PC-3 (cell line): ENCODE measurements around the gene PRH2. TPM values are rescaled to one million over a fixed set of nuclear protein-coding genes. Genes with fewer than 3 reads are reported as not detected.

Experiments used
- ATAC-seq: fragments of 200-7000 bp; cut with Tn5 transposase; 2 replicates; pipeline ENCODE4 v1.9.1; 2020; ENCODE audit warnings: mild to moderate bottlenecking, moderate library complexity
- BruUV-seq: library from RNA; stranded (reverse); fragments of 400-500 nt; replicated peaks from 2 replicates; lab custom pipeline; 2021; lab: Mats Ljungman, UMichigan
- CTCF ChIA-PET: fragments of 300-600 bp; sonication (Branson Sonifier 250); formaldehyde crosslinking; loops from one replicate; lab custom pipeline; 2022; ENCODE audit warnings: antibody characterized with exemption; lab: Charles Lee
- POLR2A ChIA-PET: fragments of 300-600 bp; sonication (Branson Sonifier 250); formaldehyde crosslinking; loops from one replicate; lab custom pipeline; 2022; ENCODE audit warnings: antibody characterized with exemption; ENCODE audit not compliant: unreplicated experiment; lab: Charles Lee
- DNase-seq: peaks from one replicate; pipeline ENCODE4 v3.0.0-alpha.2; 2015
- H2AFZ ChIP-seq: fragments of 300-600 bp; sonication (generic); 2 replicates; pipeline ENCODE4 v1.6.0; 2016; ENCODE audit warnings: antibody characterized with exemption, low read length
- H3F3A ChIP-seq: fragments of 300-600 bp; sonication (generic); one replicate; pipeline ENCODE4 v1.6.0; 2017; ENCODE audit warnings: antibody characterized with exemption, low read length, control low read depth, mild to moderate bottlenecking; ENCODE audit not compliant: unreplicated experiment
- H3K27ac ChIP-seq: fragments of 300-600 bp; sonication (generic); 2 replicates; pipeline ENCODE4 v1.5.1; 2016; ENCODE audit warnings: mild to moderate bottlenecking, low read length
- H3K27me3 ChIP-seq: fragments of 300-600 bp; sonication (generic); 2 replicates; pipeline ENCODE4 v1.6.1; 2016; ENCODE audit warnings: low read length, mixed read lengths
- H3K36me3 ChIP-seq: fragments of 300-600 bp; sonication (generic); 2 replicates; pipeline ENCODE4 v1.6.1; 2016; ENCODE audit warnings: low read depth, mixed run types, low read length, mixed read lengths
- H3K4me1 ChIP-seq: fragments of 300-600 bp; sonication (generic); 2 replicates; pipeline ENCODE4 v1.5.1; 2016; ENCODE audit warnings: low read length; ENCODE audit not compliant: insufficient read depth
- H3K4me2 ChIP-seq: fragments of 300-600 bp; sonication (generic); 2 replicates; pipeline ENCODE4 v1.6.0; 2016; ENCODE audit warnings: low read length
- H3K4me3 ChIP-seq: fragments of 300-600 bp; sonication (generic); 2 replicates; pipeline ENCODE4 v1.5.1; 2016; ENCODE audit warnings: mild to moderate bottlenecking, low read length, mixed read lengths
- H3K79me2 ChIP-seq: fragments of 300-600 bp; sonication (generic); 2 replicates; pipeline ENCODE4 v1.6.1; 2017; ENCODE audit warnings: low read length, mixed read lengths
- H3K9ac ChIP-seq: fragments of 300-600 bp; sonication (generic); 2 replicates; pipeline ENCODE4 v1.6.0; 2016; ENCODE audit warnings: mild to moderate bottlenecking, low read length
- H3K9me2 ChIP-seq: fragments of 300-600 bp; sonication (generic); replicated peaks from 2 replicates; pipeline ENCODE4 v1.6.1; 2016; ENCODE audit warnings: mixed run types, low read length, mixed read lengths
- H3K9me3 ChIP-seq: fragments of 300-600 bp; sonication (generic); 2 replicates; pipeline ENCODE4 v1.6.1; 2016; ENCODE audit warnings: low read length, mixed read lengths
- H4K20me1 ChIP-seq: fragments of 300-600 bp; sonication (generic); 2 replicates; pipeline ENCODE4 v1.6.1; 2016; ENCODE audit warnings: low read length, mixed read lengths
- EZH2 ChIP-seq: fragments of 300-600 bp; sonication (generic); IDR thresholded peaks from one replicate; pipeline ENCODE4 v1.6.1; 2017; ENCODE audit warnings: antibody characterized with exemption, mild to moderate bottlenecking, low read length; ENCODE audit not compliant: unreplicated experiment
- EZH2phosphoT487 ChIP-seq: fragments of 300-600 bp; sonication (generic); IDR thresholded peaks from 2 replicates; pipeline ENCODE4 v1.6.1; 2018; ENCODE audit warnings: mild to moderate bottlenecking, antibody characterized with exemption, low read length, borderline replicate concordance
- intact Hi-C: fragments of 100-400 bp; cut with micrococcal nuclease; formaldehyde crosslinking; loops from 2 replicates; pipeline ENCODE4 v1.9.0; 2023
- total RNA-seq: library from RNA; depleted of rRNA; stranded (reverse); fragments of >200 nt; gene quantifications from 2 replicates; pipeline ENCODE4 v1.2.3, GENCODE V29; 2014
- TF ChIP-seq, protein P1 (sequence below): fragments of 300-600 bp; sonication (generic); conservative IDR thresholded peaks from 2 replicates; pipeline ENCODE4 v1.5.1; 2017; ENCODE audit warnings: antibody characterized with exemption, low read depth, mild to moderate bottlenecking, low read length

PRH2 gene
- total RNA-seq, 1 experiment from 2014 or later, result not detected

DNA sequence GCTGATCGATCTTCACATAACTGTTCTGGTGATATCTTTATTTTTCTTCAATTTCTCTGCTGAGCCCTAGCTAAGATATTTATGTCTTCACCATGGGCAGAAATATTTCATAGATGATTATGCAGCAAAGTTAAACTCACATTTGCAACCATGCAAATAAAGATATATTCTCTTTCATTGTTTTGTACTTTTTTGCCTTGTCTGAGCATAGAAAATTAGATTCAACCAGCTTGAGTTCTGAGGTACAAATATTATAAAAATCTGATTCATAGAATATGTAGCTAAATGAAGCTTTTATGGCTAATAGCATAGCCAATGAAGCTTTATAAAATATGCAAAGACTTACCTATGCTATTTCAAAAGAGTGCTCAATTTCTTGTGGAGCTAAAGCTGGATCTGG, 19.6 kb upstream of the PRH2 start, which contains the start of gene TAS2R13:
Gene TAS2R13 (minus strand): TSS at position 101 of the 400 bp plus-strand sequence. CDS start 264 bp downstream, outside the sequence.
- CTCF ChIA-PET, result no interaction called here
- Histone ChIP-seq H3K9me3 (no peaks in the 10 kb centered on the region), H3F3A (no peaks in the 10 kb centered on the region), H3K9me2 (no peaks in the 10 kb centered on the region), H3K4me1 (no peaks in the 10 kb centered on the region), H3K27ac (no peak within 1 kb of the TSS), H3K9ac (no peak within 1 kb of the TSS), H3K79me2 (no peaks in the 10 kb centered on the region), H4K20me1 (no peaks in the 10 kb centered on the region), H3K4me2 (no peak within 1 kb of the TSS), H3K27me3 (no peaks in the 10 kb centered on the region), H2AFZ (no peak within 1 kb of the TSS), H3K36me3 (no peaks in the 10 kb centered on the region), H3K4me3 (no peak within 1 kb of the TSS)
- POLR2A ChIA-PET, result no interaction called here
- TF ChIP-seq EZH2phosphoT487 (no peak), EZH2 (no peak)
- TF ChIP-seq, protein P1, sequence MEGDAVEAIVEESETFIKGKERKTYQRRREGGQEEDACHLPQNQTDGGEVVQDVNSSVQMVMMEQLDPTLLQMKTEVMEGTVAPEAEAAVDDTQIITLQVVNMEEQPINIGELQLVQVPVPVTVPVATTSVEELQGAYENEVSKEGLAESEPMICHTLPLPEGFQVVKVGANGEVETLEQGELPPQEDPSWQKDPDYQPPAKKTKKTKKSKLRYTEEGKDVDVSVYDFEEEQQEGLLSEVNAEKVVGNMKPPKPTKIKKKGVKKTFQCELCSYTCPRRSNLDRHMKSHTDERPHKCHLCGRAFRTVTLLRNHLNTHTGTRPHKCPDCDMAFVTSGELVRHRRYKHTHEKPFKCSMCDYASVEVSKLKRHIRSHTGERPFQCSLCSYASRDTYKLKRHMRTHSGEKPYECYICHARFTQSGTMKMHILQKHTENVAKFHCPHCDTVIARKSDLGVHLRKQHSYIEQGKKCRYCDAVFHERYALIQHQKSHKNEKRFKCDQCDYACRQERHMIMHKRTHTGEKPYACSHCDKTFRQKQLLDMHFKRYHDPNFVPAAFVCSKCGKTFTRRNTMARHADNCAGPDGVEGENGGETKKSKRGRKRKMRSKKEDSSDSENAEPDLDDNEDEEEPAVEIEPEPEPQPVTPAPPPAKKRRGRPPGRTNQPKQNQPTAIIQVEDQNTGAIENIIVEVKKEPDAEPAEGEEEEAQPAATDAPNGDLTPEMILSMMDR, result no peak
- intact Hi-C loops, result no loop called here
- ATAC-seq, result no peak
- BruUV-seq, result no TSS peak
- no peak for DNase-seq

DNA sequence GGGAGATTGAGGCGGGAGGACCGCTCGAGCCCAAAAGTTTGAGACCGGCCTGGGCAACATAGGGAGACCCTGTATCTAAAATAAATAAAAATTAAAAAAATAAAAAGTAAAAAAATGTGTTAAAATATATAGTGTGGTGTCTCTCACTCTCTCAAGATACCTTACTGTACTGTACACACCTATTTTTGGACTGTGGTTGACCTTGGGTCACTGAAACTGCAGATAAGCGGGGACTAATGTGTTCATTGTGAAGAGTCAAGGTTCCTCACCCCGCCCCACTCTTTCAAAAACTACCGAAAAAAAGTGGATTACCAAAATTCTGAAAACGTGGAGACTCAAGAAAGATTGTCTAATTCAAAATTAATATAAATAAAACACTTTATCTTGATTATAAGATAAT, 18.7 kb upstream of the PRH2 start:
- no peaks in the 10 kb centered on the region for H3K27me3 ChIP-seq
- POLR2A ChIA-PET, result no interaction called here
- no peaks in the 10 kb centered on the region for H3K36me3 ChIP-seq
- H2AFZ ChIP-seq, result no peak overlapping the region
- H3K9me3 ChIP-seq, result no peaks in the 10 kb centered on the region
- H3K27ac ChIP-seq, result no peak overlapping the region
- H3K9me2 ChIP-seq, result no peaks in the 10 kb centered on the region
- CTCF ChIA-PET, result interaction anchor here (0.6 kb wide), 1 partner anchor 289 kb away, joined by 3 read pairs; no protein-coding TSS in a partner anchor
- BruUV-seq, result no TSS peak
- no peak for DNase-seq
- no peaks in the 10 kb centered on the region for H3K4me1 ChIP-seq
- H3K79me2 ChIP-seq, result no peaks in the 10 kb centered on the region
- ATAC-seq, result no peak
- H3F3A ChIP-seq, result no peaks in the 10 kb centered on the region
- H3K9ac ChIP-seq, result no peak overlapping the region
- H3K4me3 ChIP-seq, result no peak overlapping the region
- no peak overlapping the region for H3K4me2 ChIP-seq
- TF ChIP-seq, protein P1, result no peak
- no peaks in the 10 kb centered on the region for H4K20me1 ChIP-seq
- intact Hi-C loops, result no loop called here

DNA sequence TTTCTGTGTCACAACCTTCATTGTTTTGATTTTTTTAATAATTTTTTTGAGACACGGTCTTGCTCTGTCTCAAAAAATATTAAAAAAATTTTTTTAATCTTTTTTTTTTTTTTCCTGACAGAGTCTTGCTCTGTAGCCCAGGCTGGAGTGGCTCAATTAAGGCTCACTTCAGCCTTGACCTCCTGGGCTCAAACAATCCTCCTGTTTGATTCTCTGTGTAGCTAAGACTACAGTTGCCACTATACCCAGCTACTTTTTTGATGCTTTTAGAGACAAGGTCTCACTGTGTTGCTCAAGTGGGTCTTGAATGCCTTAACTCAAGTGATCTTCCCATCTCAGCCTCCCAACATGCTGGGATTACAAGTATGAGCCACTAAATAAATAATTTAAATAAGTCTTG, 9.2 kb upstream of the PRH2 start:
- H3K4me3 ChIP-seq, result no peak overlapping the region
- no peak overlapping the region for H3K4me2 ChIP-seq
- no peaks in the 10 kb centered on the region for H3F3A ChIP-seq
- ATAC-seq, result no peak
- no peaks in the 10 kb centered on the region for H3K9me3 ChIP-seq
- no peak overlapping the region for H3K27ac ChIP-seq
- no peaks in the 10 kb centered on the region for H3K9me2 ChIP-seq
- no peaks in the 10 kb centered on the region for H3K4me1 ChIP-seq
- BruUV-seq, result no TSS peak
- ChIA-PET POLR2A (no interaction called here), CTCF (no interaction called here)
- H2AFZ ChIP-seq, result no peak overlapping the region
- DNase-seq, result no peak
- H3K36me3 ChIP-seq, result no peaks in the 10 kb centered on the region
- no peaks in the 10 kb centered on the region for H3K79me2 ChIP-seq
- H3K27me3 ChIP-seq, result no peaks in the 10 kb centered on the region
- TF ChIP-seq, protein P1, result no peak
- TF ChIP-seq EZH2 (no peak), EZH2phosphoT487 (no peak)
- intact Hi-C loops, result no loop called here
- no peak overlapping the region for H3K9ac ChIP-seq
- H4K20me1 ChIP-seq, result no peaks in the 10 kb centered on the region
